Non-pigmented ciliary epithelial cell (primary cell): ENCODE data around the gene PNMA5.
A peak's percentile ranks its signal among the peaks of the same experiment; 100 is the strongest.

Experiments used
- DNase-seq: peaks from one replicate; pipeline ENCODE4 v3.0.0-alpha.2; 2010; ENCODE audit warnings: low read depth

The PNMA5 gene

GRCh38 chrX:152958524-152959465, 35.1 kb downstream of the PNMA5 start:
- peak; percentile 41 for DNase-seq

GRCh38 chrX:152958047-152958446, 35.9 kb downstream of the PNMA5 start:
- DNase-seq: no peak

- no peak for DNase-seq
These were observed 43.1 kb downstream of the PNMA5 start for GRCh38 chrX:152950786-152951185.

DNA sequence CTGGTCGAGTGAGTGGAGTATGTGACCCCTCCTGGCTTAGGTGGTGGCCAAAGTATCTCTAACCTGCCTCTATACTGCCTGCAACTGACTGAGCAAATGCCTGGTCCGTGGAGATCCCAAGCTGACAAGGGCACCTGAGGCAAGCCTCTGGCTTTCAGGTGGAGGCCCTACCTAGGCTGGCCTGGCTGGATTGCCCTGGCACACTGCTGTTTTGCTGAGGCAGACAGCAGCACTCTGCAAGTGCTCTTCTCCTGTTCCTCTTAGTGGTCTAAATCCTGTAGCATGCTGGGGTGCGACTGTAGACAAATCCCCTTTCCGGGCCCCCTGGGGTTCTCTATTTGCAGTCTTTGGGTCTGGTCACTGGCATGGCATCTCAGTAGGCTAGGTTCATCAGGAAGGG, 44.8 kb downstream of the PNMA5 start:
- DNase-seq: no peak

GRCh38 chrX:152946681-152947080, 47.2 kb downstream of the PNMA5 start:
- DNase-seq: no peak

- DNase-seq: no peak
These were observed 48.6 kb downstream of the PNMA5 start for GRCh38 chrX:152945021-152945979.

- no peak for DNase-seq
These were observed 50.1 kb downstream of the PNMA5 start for GRCh38 chrX:152943826-152944225.

- DNase-seq: no peak
These were observed 51.9 kb downstream of the PNMA5 start for GRCh38 chrX:152942077-152942442.

DNA sequence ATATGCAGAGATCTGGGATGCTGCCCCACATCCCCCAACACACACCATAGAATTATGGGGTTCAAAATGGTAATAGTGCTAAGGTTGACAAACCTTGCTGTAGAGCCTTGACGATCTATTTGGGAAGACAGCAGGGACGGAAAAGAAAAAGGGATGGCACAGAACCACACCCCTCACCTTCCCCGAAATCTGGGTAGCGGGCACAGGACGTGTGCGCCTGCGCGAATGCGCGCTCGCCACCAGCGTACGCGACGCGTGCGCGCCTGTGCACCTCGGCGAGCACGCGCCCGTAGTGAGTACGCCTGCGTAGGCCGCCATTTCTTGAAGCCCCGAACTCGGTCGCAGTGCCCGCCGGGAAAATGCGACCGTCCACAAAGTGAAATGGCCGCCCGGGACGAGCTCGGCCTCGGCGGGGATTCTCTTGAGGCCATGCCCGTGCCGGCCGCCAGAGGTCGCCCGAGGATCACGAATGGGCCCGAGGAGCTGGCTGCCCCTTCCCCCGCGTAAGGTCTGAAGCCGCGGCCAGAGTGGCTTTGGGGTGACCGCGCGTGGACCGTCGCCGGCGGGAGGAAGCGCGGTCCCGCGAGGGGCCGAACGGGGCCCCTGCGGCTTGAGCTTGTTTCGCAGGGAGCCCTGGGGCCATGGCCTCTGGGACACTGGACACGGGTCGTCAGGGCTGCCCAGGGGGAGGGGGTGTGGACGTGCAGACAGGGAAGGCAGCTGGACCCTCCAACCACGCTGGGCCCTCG, 52.4 kb downstream of the PNMA5 start:
- no peak for DNase-seq
